Pancreas (tissue), 10 donors: ENCODE measurements around the gene PIBF1. TPM values are rescaled to one million over a fixed set of nuclear protein-coding genes. Genes with fewer than 3 reads are reported as not detected.

Source experiments
- ATAC-seq, 4 donors: fragments of 200-7000 bp; cut with Tn5 transposase; one replicate each; pipeline versions ENCODE4 v1.8.0 to v1.9.1; 2020; ENCODE audit warnings: mild to moderate bottlenecking in 4 of 4, moderate library complexity in 4 of 4
- DNase-seq, 6 donors: peaks; one replicate each; pipeline ENCODE4 v3.0.0-alpha.2; 2020
- FAIRE-seq: peaks from 2 replicates; lab custom pipeline; 2012; peaks lifted over from hg19 to GRCh38; lab: Jason Lieb, UNC
- H3K27ac ChIP-seq, 4 donors: fragments of 200-600 bp; sonication (generic); 1 replicate in 3 of 4; 2 replicates in 1 of 4; pipeline versions ENCODE4 v1.5.0 to v1.8.0; 2020
- H3K27me3 ChIP-seq, 4 donors: fragments of 200-600 bp; one replicate each; pipeline ENCODE4 v1.8.0; 2021
- H3K36me3 ChIP-seq, 3 donors: fragments of 200-600 bp; sonication (generic) in 1 of 3; one replicate each; pipeline versions ENCODE4 v1.5.0 to v1.8.0; 2020 to 2021
- H3K4me1 ChIP-seq, 3 donors: fragments of 200-600 bp; one replicate each; pipeline ENCODE4 v1.8.0; 2021
- H3K4me3 ChIP-seq, 4 donors: fragments of 200-600 bp; sonication (generic) in 2 of 4; one replicate each; pipeline versions ENCODE4 v1.5.0 to v1.8.0; 2020 to 2021
- H3K9me3 ChIP-seq, 4 donors: fragments of 200-600 bp; one replicate each; pipeline ENCODE4 v1.8.0; 2021
- CTCF ChIP-seq, 4 donors: fragments of 200-600 bp; sonication (generic) in 3 of 4; IDR thresholded peaks; one replicate each; pipeline versions ENCODE4 v1.5.0 to v1.8.0; 2021; ENCODE audit warnings: antibody characterized with exemption in 4 of 4
- WGBS, 2 donors: extraction: QIAGEN DNeasy Blood & Tissue Kit; methylation state at CpG; one replicate each; pipeline ENCODE4 v1.1.7; 2013; 5-methylcytosine and 5-hydroxymethylcytosine counted together
- intact Hi-C, 3 donors: fragments of 100-400 bp; cut with DNase I; formaldehyde crosslinking; loops; one replicate each; pipeline versions ENCODE4 v1.11.1 to v1.14.2; 2022
- polyA plus RNA-seq, 2 donors: library from polyadenylated mRNA; stranded (reverse); fragments of 200-250 nt; gene quantifications; one replicate each; pipeline ENCODE4 v1.2.3, GENCODE V29; 2013
- total RNA-seq, 6 donors: library from RNA; stranded (reverse); fragmentation: NEBNext Ultra II Directional in 4 of 6; extraction: Animal tissue kit (Norgen Biotek cat#: 25700) in 4 of 6; gene quantifications; one replicate each; pipeline versions ENCODE4 v1.2.1 to v1.2.4, GENCODE V29; 2021 to 2023
- donor health status: healthy with polysubstance abuse.
- donor health status: DM: no; HTN: no; CAD: no; lungs with moderate emphysema.
- donor health status: DM: no; HTN: no; CAD: no.
- donor health status: control.
- donor health status: control.
- donor health status: Bipolar disorder and iron deficiency.
- donor health status: DM: yes; HTN: yes; CAD: no.
- donor health status: DM: no; HTN: no; CAD: no.
- donor health status: DM: no; HTN: no; CAD: no.
- donor health status: DM: yes; HTN: yes; CAD: no.

PIBF1 gene
- total and polyA plus RNA-seq, 8 donors = 6.1 to 13.5 (median 8.9) TPM

- no peaks in the 10 kb centered on the region for H3K27me3 ChIP-seq
- 87 to 88% methylated on average over 8 of the region's 8 CpGs for WGBS, 2 donors
- H3K4me3 ChIP-seq = no peak overlapping the region
- DNase-seq (no peak), ATAC-seq (no peak), FAIRE-seq (peak; percentile 65)
- no peak for TF ChIP-seq CTCF (IDR thresholded peaks at IDR 0.05)
- intact Hi-C loops = no loop called here
- H3K9me3 ChIP-seq = no peaks in the 10 kb centered on the region
- no peaks in the 10 kb centered on the region for H3K4me1 ChIP-seq
- no peaks in the 10 kb centered on the region for H3K36me3 ChIP-seq
- no peak overlapping the region for H3K27ac ChIP-seq
Measured at GRCh38 chr13:72820156-72820897, 38.4 kb downstream of the PIBF1 start.

- no peak for DNase-seq
- intact Hi-C loops = no loop called here
- Histone ChIP-seq H3K27me3 (no peaks in the 10 kb centered on the region), H3K4me1 (no peaks in the 10 kb centered on the region), H3K4me3 (no peak overlapping the region), H3K27ac (no peak overlapping the region), H3K9me3 (no peaks in the 10 kb centered on the region), H3K36me3 (no peaks in the 10 kb centered on the region)
- no peak for ATAC-seq
- WGBS, 2 donors = 34 to 48% methylated on average over 1 of the region's 1 CpG
- FAIRE-seq = no peak
- no peak for TF ChIP-seq CTCF (IDR thresholded peaks at IDR 0.05)
Measured at GRCh38 chr13:72820898-72821279, 39.0 kb downstream of the PIBF1 start.

- Histone ChIP-seq H3K4me1 (no peaks in the 10 kb centered on the region), H3K27me3 (no peaks in the 10 kb centered on the region), H3K27ac (no peak overlapping the region), H3K9me3 (no peaks in the 10 kb centered on the region), H3K4me3 (no peak overlapping the region), H3K36me3 (no peaks in the 10 kb centered on the region)
- no peak for DNase-seq
- no peak for FAIRE-seq
- intact Hi-C loops = no loop called here
- no peak for ATAC-seq
- WGBS, 2 donors = 97% methylated on average over 2 of the region's 2 CpGs
- no peak for TF ChIP-seq CTCF (IDR thresholded peaks at IDR 0.05)
Measured at GRCh38 chr13:72823081-72823480, 41.1 kb downstream of the PIBF1 start.

- no peak overlapping the region for H3K4me3 ChIP-seq
- 97 to 99% methylated on average over 3 of the region's 3 CpGs for whole genome bisulfite sequencing, 2 donors
- H3K27me3 ChIP-seq = no peaks in the 10 kb centered on the region
- no peaks in the 10 kb centered on the region for H3K36me3 ChIP-seq
- ATAC-seq (no peak), FAIRE-seq (no peak), DNase-seq (no peak)
- TF ChIP-seq CTCF (IDR thresholded peaks at IDR 0.05) = no peak
- no peaks in the 10 kb centered on the region for H3K9me3 ChIP-seq
- H3K27ac ChIP-seq = no peak overlapping the region
- intact Hi-C loops = no loop called here
- H3K4me1 ChIP-seq = no peaks in the 10 kb centered on the region
Measured at GRCh38 chr13:72823724-72824123, 41.8 kb downstream of the PIBF1 start.

- ATAC-seq (no peak), DNase-seq (no peak), FAIRE-seq (peak; percentile 59)
- no peak for TF ChIP-seq CTCF (IDR thresholded peaks at IDR 0.05)
- H3K36me3 ChIP-seq = no peaks in the 10 kb centered on the region
- no peaks in the 10 kb centered on the region for H3K27me3 ChIP-seq
- H3K9me3 ChIP-seq = no peaks in the 10 kb centered on the region
- no peak overlapping the region for H3K27ac ChIP-seq
- intact Hi-C loops = no loop called here
- WGBS, 2 donors = 96% methylated on average over 3 of the region's 3 CpGs
- H3K4me1 ChIP-seq = no peaks in the 10 kb centered on the region
- no peak overlapping the region for H3K4me3 ChIP-seq
Measured at GRCh38 chr13:72834601-72835000, 52.7 kb downstream of the PIBF1 start.
